Measurements from ENCODE around the gene BDNF.
"Not testable (repeated sequence)": the region's sequence is repeated elsewhere in the genome, so short reads cannot be mapped to it uniquely, and the experiment has no call there.

Gene BDNF

DNA sequence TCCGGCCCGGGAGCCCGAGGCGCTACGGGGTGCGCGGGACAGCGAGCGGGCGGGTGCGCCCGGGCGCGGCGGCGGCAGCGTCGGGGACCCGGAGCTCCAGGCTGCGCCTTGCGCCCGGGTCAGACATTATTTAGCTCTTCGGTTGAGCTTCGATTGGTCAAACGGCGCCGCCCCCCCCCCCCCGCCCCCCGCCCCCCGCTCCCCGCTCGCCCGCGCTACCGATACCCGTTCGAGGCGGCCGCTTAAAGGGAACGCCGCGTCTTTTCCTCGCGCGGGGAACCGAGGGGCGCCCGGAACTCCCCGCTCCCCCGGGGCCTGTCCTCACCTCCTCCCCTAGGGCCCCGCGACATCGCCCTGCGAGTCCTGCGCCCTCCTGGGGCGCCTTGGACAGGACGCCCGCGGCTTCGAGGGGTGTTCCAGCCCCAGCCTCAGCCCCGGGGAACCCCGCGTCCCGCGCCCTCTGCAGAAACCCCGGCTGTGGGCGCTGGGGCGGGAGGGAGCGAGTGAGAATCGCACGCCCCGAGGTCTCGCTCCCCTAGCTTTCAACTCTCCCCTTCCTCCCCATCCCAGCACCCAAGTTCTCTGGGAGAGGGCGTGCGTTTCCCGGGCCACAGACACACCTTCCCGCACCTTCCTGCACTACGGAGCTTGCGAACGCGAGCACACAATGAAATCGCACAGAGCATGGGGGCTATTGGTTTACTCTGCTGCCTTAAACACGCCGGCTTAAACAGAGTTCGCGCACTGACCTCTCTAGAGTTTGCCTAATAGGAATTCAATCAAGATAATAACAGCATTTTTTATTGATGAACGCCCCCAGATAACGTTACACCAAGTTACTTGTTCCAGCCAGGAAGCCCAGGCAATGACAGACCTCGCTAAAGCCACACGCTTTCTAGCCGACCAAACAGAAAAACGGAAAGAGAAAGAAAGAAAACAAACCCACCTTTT is at the start of gene BDNF:
Gene BDNF (minus strand): TSS at position 105 of the 951 bp plus-strand sequence. CDS start 41,891 bp downstream, outside the sequence.
- DNase-seq (ENCODE audit: low spot score) = peak; percentile 53

DNA sequence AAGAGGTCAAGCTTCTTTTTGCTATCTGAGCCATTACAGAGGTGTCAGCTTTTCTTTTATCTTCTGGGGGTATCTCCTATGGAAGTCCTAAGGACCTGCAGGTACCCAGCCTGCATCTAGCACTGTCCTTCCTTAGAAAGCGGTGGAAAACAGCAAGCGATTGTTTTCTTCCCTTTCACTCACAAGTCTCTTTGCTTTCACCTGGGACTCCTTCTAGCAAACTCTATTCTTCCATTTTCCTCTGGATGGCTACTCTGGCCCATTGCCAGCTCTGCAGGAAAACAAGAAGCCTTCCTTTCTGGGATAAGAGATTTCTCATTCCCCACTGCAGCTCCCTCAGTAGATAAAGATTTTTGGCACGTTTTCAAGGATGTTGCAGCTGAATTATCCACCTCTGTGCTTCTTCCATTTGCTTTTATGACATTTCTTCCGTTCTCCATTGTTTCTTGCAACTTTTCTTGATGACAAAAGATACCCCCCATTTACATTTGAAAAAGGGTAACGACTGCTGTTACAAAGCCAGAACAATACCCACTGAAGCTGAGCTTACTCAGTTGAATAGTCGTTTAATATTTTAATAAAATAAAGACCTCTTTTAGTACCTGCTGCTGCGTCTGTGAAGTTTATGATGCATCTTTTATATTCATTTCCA is 40.2 kb upstream of the BDNF start:
- no peak for DNase-seq (ENCODE audit: low spot score)

DNA sequence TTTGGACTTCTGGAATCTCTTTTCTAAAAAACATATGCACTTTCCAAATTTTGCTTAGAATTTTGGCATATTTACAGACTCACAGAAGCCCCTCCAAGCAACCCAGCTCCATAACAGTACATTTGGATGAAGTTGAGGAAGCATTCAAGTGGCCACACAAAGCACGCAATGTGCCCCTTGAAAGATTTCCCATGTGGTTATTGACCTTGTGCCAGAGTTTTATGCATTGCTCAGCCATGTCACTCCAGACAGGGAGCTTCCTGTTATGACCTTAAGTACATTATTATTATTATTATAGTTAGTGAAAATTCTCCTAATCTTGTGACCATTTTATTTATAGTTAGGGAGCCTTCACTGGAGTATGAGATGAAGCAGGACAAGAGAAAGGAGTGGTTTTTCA is 35.0 kb upstream of the BDNF start:
- no peak for DNase-seq (ENCODE audit: low spot score)

DNA sequence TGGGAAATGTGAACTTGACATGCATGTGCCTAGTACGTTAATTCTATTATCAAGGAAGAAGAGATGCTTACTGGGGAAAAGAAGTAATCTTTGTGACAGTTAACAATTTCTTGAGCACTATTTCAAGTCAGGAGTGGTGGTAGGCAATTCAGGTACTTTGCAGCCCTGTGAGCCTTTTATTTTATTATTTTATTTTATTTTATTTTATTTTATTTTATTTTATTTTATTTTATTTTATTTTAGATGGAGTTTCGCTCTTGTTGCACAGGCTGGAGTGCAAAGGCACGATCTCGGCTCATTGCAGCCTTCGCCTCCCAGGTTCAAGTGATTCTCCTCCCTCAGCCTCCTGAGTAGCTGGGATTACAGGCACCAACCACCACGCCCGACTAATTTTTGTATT is 31.5 kb upstream of the BDNF start:
- not testable (repeated sequence) for DNase-seq (ENCODE audit: low spot score)

DNA sequence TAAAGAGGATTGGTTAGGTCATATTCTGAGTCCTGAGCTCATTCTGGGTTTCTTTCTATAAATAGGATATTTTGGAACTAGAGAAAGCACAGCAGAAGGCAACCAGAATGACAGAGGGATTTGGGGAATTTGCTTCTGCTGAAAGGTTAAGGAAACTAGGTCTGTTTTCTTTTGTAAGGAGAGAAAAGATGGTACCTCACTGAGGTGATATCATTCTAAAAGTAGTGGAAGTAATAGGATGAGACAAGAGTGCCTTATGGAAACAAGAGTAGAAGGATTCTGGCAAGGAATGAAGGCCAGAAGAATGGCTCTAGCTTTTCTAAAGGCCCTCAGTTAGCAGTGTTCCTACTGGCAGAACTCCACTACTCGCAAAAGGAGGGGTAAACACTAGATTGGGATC is 26.7 kb upstream of the BDNF start:
- DNase-seq (ENCODE audit: low spot score) = no peak

DNA sequence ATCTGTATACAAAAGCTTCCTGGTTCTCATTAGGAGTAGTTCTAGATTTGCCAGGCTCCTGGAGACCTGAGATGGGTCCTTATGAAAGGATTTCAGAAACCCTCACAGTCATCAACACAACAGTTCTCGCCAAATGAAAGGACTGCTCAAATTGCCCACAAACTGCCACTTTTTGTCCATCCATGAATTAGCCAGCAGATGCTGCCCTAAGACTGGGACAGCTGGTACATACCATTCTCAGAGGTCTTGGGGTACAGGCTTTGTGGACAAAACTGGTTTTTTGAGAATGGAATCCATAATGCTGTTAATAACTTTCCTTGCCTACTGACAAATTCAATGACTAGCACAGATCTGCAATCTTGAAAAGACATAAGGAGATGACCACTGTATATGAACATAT is 23.4 kb upstream of the BDNF start:
- DNase-seq (ENCODE audit: low spot score) = no peak

DNA sequence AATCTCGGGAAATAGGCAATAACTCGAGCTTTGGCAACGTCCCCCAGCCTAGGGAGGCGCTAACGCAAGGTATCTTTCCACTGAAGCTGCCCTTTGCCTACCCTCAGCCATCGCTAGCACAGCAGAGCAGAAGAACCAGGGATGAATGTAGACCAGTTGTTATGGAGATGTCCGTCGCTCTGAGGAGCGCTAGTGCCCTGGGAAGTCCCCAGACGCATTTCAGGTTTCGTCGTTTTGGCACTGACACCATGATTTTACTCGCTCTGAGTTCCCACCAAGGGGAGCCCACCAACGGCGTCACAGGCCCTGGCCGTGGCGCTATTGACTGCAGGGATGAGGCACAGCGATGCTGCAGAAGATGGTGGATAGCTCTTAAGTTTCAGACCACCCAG is 22.7 kb upstream of the BDNF start:
- no peak for DNase-seq (ENCODE audit: low spot score)

DNA sequence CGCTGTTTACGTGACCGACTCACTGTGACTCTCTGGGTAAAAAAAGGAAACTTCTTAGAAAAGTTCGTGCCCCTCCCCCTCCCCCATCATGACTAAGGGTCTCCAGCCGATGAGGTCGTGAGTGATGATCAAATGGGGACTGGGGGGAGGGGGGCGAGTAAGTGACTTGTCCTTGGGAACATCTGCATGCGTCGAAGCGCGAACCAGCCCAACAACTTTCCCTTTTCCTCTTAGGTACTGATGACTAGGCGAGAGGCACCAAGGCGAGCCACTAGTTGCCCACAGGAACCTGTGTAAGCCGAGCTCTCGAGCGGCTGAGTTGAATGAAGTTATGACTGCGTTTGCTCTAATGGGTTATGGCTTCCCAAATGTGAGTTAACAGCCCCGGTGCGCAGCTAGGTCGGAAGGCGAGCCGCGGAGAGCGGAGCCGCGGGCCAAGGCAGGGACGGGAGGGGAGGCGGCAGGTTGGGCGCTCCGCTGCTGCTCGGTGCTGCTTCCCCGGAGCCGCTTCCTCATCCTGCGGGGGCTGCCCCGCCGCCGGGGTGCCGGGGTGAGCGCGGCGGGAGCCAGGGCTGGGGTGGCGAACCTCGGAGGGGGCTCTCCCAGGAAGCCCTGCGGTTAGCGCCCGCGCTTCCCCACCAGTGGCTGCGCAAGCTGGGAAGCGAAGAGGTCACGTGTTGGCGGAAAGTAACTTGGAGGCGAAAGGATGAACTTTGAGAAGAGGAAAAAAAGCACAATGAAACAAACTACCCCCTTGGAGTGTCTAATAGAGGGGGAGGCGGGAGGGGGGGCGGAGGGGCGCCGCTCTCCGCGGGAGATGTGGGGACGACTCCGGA is 22.1 kb upstream of the BDNF start:
- DNase-seq (ENCODE audit: low spot score) = peak; percentile 57

DNA sequence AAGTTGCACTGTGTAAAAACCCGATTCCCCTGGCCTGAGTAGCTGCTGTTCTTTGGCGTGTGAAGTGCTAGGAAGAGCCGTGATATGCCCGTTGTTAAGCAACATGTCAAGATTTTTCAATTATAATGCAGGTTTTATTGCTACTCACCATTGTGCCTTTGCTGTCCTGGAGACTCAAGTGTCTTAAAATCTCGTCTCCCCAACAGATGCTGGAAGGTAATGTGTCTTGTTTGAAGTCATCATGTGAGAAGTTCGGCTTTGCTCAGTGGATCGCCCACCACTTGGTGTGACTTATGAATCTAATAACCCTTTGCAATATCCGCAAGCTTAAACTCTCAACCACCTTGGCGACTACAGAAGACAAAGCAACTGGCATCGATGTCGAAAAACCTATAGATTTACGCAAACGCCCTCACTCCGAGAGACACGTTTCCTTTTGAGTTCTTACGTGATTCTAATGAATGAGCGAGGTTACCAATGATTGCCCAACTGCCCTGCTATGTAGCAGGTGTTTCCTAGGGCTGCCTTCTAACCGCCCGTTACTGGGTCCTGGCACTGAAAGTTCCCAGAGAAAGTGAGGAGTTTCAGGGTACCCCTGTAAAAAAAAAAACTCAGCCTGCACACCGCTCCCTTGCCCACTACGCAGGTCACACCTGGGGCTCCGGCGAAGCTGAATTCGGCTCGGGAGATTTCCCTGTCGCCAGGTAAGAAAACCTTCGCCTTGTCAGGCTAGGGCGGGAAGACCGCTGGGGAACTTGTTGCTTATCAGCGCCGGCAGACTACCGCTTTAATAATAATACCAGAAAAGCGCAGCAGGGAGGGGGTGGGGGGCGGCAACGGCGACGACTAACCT is 21.2 kb upstream of the BDNF start:
- no peak for DNase-seq (ENCODE audit: low spot score)

DNA sequence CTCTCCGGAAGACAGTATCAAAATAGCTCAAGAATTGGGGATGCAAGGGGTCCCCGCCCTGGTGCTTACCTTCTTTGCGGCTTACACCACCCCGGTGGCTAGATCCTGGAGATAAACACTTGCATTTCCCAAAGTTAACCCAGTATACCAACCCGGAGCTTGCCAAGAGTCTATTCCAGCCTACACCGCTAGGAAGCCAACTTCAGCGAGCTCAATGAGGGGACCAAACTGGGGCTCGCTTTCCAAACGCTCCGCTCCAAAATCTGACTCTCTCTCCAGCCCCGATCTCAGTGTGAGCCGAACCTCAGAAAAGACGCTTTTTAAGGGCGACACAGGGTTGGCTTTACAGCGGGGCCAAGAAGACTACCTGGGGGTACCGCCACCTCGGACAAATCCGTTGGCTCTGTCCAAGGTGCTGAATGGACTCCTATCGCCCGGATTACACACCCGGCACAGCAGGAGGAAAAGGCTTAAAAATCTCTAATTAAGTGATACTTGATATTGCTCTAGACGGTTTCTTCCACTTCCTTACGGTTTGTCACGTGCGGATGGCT is 20.1 kb upstream of the BDNF start:
- DNase-seq (ENCODE audit: low spot score) = no peak

DNA sequence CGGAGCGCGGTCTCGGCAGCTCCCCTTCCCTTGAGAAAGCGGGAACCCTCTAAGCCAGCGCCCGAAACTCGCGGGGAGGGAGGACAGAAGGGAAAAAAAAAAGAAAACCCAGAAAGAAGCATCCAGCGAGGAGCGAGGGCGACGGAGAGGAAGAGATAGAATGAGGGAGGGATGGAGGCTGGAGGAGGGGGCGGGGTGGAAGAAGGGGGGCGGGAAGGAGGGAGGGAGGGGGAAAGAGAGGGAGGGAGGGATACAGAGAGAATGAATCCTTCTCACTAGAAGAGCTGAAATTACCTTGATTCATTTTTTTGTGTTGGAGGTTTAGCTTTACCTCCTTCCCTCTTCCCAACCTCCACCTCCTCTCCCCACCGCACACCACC is 19.3 kb upstream of the BDNF start:
- no peak for DNase-seq (ENCODE audit: low spot score)

DNA sequence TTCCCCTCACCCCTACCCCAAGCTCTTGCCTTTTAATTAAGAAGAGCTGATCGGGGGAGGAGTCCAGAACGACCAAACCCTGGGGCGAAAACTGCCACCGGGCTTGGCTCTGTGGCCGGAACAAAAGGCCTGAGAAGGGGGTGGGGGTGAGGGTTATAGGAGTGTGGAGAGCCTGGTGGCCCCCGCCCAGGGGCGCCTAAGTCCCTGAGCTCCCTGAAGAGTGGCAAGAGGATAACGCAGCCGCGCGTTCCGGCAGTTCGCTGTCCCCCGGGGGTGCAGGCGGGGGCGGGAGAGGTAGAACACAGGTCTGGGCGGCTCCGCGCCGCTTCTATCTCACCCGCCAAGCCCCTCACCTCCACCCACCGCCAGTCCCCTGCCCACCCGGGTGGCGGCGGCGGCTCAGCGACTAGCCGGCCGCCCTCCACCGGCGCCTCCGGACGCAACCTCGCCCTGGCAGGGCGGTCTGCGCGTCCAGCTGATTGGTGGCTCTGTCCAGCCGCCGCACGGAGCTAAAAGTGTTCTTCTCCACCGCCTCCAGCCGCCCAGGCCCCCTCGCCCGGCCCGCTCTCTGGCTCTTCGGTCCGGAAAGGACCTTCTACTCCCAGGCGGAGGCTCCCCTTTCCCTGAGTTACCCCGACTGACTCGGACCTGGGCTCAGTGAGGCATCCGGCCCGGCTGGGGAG is 18.7 kb upstream of the BDNF start:
- peak; percentile 71 for DNase-seq (ENCODE audit: low spot score)

DNA sequence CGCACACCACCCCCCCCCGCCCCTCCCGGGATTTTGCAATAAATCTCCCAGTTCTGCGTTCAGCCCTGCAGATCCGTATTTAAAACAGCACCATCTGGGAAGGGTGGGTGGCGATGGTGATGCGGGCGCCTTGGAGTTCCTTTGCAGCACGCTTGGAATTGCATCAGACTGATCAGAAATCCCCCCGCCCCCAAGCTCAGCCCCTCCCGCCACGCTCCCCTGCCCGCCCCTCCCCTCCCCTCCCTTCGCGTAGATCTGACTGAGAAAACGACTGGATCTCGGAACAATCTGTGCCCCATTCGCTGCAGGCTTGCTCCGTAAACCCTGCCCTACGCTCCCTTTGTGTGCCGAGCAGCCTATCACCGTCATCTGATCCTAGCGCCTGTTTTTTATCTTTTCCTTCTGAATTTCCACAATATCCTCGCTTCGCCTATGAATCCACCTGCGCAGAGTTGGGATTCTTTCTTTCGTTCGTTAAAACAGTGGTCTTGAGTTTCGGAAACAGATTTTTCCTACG is 18.1 kb upstream of the BDNF start:
- peak; percentile 87 for DNase-seq (ENCODE audit: low spot score)

DNA sequence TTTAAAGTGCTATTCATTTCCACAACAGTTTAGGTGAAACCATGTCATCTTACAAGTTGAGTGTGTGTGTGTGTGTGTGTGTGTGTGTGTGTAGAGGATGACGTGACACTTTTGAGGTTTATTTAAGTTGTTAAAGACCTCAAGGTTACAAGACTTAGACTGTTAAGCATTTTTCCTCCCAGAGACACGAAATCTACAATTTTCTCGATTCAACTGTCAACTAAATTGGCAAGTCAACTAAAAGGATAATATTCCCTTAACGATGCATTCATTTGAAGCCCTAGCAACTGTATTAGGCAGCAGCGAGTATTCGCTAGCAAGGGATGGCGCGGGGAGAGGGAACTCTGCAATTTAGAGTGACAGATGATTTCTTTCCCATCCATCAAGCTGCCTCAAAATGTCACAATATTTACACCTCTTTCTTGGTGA is 17.6 kb upstream of the BDNF start:
- no peak for DNase-seq (ENCODE audit: low spot score)

DNA sequence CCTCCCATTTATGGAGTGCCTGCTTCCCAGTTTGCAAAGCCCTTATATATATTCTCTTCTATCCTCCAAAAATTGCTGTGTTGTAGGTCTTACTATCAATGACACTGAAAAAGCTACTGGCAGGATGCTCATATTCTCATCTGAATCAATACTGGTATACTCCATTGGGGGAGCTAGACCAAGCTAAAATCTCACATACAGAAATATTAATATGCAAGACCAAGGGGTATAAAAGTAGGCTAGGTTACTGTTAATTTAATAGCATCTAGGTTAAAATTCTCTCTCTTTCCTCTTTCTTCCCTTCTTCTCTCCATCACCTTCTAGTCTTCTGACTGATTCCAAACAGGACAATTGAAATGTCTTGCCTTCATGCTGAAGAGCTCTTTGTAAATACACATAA is 17.1 kb upstream of the BDNF start:
- DNase-seq (ENCODE audit: low spot score) = peak; percentile 67

DNA sequence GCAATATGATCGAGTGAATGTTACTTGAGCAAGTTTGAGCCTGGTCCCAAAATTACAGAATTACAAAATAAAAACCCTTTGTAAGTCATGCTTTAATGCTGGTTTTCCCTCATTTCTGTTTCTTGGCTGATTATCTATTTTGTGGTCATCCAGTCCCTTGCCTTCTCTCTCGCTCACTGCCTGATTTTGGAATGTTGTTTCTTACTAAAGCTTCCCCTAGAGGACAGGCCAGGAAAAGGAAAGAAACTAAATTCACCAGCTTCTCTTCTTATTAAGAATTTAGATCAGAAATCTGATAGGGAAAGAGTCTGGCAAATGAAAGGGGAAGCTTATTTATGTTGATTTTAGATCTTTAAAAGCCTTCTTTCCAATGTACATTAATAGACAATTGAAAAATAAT is 16.6 kb upstream of the BDNF start:
- DNase-seq (ENCODE audit: low spot score) = no peak

DNA sequence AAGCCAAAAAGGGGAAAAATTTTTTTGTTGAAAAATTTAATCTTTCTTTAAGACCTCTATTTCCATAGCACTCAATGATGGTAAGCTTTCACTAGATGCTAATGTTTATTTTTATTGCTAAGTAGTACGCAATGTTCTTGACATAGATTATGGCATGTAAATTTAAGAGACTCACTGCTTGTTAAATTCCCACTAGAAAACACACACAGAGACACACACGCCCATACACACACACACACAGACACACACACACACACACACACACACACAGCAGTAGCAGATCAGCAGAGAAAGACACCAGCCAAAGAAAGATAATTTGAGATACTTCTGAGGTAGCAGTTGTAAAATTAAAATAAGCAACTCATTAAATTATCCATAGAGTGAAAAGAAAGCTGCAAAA is 16.0 kb upstream of the BDNF start:
- DNase-seq (ENCODE audit: low spot score) = no peak

DNA sequence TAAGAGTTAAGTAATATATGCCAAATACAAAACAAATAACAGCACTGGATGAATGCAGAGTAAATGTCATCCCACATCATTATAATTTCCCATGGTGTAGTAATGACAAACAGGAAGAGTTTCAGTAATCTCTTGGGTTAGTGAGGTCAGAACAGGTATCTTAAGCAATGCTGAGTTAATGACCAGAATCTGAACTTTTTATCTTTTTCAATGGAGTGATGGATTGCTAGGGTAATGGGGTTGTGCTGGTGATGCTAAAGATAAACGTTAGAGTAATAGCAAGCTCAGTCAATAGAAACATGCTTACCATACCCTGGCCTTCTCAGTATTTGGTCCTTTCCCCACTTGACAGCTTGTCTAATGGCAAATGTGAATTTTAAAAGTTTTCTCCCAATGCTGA is 11.5 kb upstream of the BDNF start:
- no peak for DNase-seq (ENCODE audit: low spot score)

DNA sequence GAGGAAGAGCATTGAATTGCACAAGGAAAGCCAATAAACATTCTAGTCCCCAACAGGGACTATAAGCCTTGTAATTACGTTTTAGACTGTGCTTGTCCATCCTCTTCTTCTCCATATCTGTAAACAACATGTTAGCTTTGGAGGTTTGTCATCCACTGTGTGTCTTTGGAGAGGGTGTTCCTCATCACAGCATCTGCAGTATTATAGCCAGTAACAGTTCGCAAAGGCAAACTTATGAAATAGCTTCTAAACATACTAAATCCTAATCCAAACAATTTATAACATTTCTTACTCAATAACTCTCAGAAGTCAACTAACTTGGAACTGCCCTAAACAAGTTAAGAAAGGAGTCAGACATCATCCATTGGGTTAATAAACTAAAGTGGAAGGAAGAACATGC is 10.3 kb upstream of the BDNF start:
- DNase-seq (ENCODE audit: low spot score) = no peak

DNA sequence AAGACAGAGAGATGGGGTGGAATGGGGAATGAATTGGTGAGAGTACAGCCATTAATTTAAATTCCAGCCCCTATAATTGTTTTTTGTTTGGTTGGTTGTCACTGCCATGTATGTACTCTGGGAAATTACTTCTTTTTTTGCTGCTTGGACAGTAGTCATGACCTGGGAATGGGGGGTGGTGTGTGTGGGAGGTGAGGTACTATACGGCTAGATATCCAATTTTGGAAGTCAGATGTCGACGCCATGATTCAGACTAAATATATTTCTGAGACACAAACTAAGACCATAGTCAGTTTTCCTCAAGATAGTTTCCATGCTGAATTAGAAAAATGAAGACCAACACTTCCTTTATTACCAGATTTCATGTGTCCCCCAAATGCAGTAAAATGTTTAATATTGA is 7.4 kb upstream of the BDNF start:
- no peak for DNase-seq (ENCODE audit: low spot score)
